Measurements from ENCODE around the gene FBXL7.

FBXL7 gene

DNA sequence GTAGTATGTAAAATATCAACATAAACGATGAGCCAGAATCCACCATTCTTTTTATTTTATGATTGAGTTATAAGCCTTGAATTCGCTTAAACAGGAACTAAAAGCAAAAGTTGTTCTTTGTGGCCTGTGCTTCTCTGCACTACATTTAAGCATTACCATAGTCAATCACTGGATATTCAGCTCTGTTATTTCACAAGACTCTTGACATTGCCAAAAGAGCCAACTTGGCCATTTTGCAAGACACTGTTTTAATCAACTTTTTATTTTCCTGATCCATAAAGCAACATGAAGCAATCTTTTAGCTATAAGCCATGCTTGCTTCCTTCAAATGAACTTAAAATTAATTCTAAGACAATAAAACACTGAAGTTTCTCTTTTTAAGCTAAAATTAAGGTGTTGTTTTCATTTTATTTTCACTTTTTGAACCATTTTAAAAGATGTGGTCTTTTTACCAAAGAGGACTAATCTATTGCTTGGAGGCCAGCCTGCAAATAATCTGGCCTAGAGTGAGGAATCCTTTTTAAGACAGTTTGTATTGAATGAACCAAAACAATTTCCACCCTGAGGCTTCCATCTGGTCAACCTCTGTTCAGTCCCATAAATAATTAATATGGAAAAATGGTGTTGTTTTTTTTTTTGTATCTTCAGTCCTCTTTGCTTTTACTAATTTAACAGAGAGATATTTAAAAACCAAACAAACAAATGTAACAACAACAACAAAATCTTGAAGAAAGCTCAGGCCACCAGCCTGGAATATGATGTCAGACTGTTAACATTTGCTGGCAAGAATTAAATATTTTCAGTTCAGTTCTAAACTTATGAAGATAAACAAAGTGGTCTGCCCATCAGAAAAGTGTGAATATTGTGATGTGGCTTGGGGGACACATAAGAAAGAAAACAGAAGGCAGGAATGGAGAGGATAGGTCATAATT, 405.2 kb downstream of the FBXL7 start:
- DNase-seq, result no peak

DNA sequence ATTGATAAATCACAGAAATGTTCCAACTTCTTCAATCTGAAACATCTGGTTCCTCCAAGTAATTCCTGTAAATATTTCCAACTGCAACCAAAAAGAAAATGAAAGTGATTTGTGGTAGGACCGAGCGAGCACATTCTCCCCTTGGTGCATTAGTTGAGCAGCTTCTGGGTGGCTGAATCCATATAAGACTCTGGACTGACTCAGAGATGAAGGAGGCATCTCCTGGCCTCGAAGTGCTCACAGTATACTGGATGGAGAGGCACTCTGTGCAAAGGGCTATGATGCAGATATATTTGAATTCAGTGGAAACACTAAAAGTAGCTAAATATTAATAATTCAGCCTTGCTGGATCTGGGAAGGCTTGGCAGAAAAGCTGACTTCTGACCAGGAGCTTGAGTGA, 414.7 kb downstream of the FBXL7 start:
- DNase-seq, result no peak

DNA sequence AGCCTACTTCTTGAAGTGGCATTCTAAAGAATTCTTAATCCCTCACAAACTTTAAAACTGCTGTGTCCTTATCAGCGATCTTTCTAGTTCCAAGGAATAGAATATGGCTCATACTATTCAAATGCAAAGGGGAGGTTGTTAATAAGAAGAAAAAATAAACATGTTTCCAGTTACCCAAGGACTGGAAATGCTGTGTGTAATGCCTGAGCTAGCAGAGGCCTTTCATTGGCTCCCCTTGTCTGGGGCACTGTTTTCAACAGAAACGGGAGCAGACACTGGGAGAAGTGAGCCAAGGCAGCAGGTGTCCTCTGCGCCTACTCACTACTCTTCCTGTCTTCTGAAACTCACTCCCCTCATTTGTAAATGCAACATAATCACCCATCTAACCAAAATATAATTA, 426.6 kb downstream of the FBXL7 start:
- DNase-seq, result no peak

DNA sequence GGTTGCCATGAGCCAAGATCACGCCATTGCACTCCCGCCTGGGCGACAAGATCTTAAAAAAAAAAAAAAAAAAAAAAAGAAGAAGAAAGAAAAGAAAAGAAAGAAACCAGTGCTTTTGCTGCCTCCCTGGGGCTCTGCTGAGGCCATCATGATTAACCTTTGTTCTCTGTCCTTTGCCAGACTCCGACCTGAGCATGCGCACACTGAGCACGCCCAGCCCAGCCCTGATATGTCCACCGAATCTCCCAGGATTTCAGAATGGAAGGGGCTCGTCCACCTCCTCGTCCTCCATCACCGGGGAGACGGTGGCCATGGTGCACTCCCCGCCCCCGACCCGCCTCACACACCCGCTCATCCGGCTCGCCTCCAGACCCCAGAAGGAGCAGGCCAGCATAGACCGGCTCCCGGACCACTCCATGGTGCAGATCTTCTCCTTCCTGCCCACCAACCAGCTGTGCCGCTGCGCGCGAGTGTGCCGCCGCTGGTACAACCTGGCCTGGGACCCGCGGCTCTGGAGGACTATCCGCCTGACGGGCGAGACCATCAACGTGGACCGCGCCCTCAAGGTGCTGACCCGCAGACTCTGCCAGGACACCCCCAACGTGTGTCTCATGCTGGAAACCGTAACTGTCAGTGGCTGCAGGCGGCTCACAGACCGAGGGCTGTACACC, 427.9 kb downstream of the FBXL7 start:
- DNase-seq, result no peak

DNA sequence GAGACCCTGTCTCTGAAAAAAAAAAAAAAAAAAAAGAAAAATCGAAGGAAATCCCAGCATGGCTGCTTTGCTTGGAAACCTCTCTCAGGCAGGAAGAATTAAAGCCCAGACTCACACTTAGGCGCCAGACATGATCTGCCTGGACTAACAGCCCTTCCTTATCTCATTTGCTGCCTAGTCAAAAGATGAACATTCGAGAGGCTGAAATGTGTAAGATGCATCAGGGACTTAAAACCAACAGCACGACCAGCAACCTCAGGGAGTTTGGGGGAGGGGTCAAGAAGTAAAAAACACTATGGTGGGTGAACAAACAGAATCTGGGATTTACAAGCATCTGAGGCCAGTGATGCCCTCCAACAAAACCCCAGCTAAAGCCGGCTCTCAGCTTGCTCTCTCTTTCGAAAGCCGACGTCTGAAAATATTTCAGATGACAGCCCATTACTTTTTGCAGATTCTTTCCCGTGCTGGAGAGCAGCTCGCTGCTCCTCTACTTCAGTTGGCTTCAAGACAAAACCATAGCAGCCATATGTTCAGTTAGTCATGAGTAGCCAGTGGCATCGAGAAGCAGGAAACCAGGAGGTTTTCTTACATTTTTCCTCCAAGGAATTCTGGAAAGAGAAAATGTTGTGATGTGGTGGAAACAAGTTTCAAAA, 429.8 kb downstream of the FBXL7 start:
- DNase-seq, result no peak

DNA sequence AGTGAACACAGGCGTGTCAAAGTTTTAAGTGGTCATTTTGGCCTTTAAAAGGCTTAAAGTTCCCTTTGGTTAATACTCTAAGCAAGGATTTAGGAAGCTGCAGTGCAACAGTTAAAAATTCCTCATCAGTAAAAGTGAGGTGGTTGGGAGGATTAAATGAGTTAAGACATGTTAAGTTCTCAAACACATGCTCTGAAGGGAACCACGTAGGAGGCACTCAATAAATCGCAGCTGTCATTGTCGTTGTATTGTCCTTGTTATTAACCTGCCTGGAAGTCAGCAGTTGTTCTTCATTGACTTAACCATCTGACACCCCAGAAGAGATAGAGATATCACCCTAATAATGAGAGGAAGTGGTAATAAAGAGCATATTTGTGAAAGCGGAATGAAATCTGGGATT, 432.1 kb downstream of the FBXL7 start:
- no peak for DNase-seq

DNA sequence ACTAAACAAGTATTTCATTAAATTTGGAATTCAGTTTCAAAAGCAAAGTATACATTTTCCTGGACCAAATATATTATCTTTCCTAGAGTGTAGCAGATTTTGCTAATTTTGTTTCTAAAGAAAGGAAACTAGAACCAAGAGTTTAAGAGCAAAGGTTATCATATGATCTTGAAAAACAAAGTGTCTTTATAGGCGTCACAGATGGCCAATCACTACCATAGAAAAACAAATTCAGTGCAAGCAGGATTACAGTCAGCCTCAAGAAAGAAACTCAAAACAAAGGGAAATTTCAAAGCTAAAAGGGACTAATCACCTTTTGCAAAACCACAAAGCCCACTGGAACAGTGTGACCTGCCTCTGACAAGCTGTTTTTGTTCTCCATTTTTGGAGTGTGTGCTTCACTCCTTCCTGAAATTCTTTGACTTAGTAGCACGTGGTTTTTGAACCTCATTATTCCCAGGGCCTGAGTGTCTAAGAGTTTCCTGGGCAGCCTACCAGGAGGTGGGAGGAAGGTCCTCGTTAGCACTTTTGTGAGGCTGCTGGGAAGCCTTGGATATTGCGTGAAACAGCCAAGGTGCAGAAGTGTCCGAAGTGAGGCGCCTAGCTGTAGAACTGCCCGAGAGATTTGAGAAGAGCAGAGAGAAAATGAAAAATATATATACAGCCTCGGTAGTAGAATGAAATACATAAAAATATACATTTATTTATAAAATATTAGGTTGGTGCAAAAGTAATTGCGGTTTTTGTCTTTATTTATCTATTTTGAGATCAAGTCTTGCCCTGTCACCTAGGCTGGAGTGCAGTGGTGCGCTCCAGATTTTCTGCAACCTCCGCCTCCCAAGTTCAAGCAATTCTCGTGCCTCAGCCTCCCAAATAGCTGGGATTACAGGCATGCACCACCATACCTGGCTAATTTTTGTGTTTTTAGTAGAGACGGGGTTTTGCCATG, 433.6 kb downstream of the FBXL7 start:
- no peak for DNase-seq

DNA sequence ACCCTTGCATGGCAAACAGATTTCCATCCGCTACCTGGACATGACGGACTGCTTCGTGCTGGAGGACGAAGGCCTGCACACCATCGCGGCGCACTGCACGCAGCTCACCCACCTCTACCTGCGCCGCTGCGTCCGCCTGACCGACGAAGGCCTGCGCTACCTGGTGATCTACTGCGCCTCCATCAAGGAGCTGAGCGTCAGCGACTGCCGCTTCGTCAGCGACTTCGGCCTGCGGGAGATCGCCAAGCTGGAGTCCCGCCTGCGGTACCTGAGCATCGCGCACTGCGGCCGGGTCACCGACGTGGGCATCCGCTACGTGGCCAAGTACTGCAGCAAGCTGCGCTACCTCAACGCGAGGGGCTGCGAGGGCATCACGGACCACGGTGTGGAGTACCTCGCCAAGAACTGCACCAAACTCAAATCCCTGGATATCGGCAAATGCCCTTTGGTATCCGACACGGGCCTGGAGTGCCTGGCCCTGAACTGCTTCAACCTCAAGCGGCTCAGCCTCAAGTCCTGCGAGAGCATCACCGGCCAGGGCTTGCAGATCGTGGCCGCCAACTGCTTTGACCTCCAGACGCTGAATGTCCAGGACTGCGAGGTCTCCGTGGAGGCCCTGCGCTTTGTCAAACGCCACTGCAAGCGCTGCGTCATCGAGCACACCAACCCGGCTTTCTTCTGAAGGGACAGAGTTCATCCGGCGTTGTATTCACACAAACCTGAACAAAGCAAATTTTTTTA, 436.7 kb downstream of the FBXL7 start:
- no peak for DNase-seq

DNA sequence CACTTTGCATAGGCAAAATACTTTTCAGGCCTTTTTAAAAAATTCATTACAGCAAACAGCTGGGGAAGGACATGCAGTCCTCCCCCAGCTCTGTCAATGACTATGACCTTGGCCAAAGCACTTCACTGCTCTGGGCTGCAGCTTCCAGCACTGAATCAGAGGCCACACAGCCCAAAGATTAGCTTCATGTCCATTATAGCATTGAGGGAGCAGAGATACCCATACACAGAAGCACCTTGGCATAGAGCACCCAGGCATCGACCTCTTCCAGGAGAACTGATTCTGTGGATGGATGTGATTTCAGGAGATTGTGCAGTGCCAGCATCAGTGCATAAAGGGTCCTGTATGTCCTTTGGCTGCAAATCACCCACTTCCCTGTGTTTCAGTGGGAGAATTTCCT, 437.7 kb downstream of the FBXL7 start:
- no peak for DNase-seq

DNA sequence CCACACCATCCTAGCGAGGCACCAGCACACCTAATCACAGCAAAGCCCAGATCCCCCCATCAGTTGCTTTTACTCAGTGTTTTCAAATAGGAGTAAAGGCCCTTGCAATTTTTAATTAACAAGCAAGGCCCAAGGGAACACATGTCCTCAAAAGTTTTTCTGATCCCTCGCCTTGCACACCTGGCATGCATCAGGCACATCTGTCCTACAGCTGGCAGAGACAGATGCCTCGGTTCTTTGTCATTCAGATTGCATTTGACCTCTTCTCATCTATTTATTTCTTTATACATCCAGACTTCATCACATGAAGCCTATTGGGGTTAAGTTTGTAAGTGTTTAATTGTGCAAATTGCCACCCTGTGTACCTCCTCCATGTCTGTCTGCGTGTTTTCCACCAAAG, 438.2 kb downstream of the FBXL7 start:
- DNase-seq, result no peak

DNA sequence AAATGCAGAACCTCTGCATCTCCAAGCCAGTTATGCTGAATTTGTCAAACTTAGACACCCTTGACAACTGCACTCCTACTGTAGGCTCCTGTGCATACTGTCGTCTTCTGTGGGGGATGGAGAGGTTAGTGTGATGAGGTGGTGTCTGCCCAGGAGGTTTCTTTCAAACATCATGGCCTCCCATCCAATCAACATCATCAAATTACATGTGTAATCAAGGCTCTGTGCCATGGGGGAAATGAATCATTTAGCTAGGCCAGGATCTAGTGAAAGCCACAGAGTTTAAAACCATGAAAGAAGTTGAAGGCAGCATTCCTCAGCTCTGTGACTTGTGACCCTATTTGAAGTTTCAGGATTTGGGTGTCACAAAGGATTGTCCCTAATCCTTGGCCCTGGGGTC, 439.0 kb downstream of the FBXL7 start:
- DNase-seq, result no peak

DNA sequence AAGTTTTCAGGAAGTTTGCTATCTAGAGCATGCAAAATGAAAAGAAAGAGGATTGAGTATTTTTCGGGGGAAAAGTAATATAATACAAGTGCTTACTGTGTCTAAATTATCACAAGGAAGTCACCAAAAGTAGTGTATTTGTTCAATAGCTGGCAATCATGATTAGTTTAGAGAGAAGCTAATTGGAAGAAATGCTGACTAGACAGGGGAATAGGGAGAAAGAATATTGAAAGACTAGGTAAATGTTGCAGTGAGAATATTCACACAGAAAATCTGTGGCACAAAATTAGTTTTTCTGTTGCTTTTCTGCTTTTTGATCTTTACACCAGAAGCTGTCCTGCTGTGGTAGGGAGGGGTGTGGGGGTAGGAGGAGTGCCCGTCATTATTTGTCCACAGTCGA, 440.9 kb downstream of the FBXL7 start:
- no peak for DNase-seq

DNA sequence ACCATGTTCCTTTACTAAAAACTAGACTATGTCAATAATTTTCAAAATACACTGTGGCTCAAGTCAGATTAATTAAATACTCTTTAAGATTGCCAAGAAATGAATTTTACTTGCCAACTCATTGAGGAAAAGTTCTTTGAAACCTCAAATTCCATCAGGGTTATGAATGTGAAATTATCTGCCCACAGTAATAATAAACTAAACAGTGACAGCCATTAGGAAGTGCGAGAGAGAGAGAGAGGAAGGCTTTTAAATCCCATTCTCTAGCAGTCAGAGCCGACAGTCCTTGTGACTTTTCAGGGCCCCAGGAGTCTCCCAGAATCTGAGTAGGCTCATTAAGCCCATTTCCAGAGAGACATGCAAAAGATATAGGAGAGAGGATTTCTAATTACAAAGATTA, 443.5 kb downstream of the FBXL7 start:
- DNase-seq, result no peak

DNA sequence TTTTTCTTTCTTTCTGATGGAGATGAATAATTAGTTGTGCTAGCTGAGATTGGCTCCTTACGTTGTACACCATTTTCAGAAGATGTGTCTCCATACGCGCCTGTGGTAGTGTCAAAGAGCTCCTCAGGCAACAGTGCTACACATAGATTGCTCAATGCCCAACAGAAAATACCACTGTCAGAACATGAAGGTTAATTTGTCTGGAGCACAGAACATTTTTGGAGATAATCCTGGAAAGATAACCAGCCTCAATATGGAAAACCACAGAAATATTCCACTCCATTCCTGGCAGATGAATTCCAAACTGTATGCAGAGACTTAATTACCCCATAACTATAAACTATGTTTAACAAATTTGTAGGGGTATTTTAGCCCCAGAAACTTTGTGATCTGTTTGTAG, 446.0 kb downstream of the FBXL7 start:
- no peak for DNase-seq

DNA sequence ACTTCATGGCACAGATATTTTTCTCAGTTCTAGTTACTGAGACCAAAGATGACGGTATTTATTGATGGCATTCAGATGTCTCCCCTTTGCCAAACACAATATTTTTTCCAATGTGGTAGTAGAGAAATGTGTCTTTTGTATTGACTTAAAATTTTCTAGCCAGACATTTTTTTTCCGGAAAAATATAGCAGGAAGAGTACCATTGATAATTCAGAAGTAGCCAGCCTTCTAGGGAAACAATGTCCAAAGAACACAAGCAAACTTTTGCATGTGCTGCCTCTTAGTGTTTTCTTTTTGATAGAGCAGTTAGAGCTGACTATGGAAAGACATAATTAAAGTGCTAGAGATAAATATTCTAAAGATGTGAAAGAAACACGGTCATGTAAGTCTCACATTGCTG, 448.2 kb downstream of the FBXL7 start:
- no peak for DNase-seq

DNA sequence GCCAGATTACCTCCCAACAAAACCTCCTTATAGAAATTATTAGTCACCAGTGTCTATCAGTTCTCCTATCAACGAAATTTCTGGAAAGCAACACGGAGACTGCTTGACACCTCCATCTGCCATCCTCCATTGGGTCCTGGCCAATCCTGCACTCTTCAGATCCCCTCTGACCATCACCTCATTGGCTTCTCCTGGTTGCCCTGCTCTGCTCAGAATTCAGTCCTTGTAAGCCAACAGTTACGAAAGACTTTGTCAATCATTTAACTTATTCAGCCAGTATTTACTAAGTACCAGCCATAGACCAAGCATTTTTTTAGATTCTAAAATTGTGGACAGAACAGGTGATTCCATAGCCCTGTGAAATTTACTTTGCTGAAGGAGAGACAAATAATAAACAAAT, 451.1 kb downstream of the FBXL7 start:
- no peak for DNase-seq

DNA sequence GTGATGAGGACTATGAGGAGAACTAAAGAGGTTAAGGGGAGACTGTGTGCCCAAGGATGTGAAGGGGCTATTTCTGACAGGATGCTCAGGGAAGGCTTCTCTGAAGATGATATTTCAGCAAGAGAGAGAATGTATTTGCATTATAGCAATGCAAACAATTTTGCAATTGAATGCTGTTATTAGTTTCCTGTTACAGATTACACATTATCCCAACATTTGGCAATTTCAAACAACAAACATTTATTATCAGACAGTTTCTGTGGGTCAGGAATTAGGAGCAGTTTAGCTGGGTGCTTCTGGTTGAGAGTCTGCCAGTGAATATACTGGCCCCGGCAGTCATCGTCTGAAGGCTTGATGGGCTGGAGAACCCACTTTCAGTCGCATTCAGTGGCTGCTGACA, 451.6 kb downstream of the FBXL7 start:
- DNase-seq, result no peak

DNA sequence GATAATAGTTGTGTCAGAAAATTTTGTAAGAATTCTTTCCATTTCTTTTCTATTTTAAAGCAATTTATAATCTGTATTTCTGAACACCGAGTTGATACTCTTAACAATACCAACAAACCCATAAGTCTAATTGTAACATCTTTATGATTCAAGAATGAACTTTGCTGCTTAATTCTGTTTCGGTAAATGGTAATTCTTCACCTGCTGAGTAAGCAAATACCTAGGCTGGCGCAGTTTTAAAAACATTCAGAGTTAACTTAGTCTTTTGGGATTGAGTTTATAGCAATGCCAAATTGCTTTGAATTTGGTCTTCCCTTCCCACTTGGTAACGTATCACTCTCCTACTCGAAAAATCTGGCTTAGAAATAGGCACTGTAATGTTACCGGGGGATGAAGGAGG, 456.6 kb downstream of the FBXL7 start:
- DNase-seq, result no peak

DNA sequence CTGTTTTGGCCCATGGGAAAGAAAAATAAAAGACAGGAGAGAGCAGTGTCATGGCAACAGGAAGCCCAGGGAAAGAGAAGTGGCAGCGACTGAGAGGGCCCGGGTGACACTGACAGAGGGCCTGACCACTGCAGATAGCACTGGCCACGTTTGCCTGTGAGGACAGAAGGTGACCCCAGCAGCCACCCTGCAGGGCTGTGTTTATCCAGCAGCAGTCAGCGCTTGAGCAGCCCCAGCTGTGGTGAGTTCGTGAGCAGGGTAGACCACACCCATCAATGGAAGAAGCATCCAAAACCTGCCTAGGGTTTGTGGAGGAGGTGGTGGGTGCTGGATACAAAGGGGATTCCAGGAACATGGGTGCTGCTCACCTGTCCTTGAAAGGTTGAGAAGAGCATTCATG, 457.1 kb downstream of the FBXL7 start:
- DNase-seq, result no peak

DNA sequence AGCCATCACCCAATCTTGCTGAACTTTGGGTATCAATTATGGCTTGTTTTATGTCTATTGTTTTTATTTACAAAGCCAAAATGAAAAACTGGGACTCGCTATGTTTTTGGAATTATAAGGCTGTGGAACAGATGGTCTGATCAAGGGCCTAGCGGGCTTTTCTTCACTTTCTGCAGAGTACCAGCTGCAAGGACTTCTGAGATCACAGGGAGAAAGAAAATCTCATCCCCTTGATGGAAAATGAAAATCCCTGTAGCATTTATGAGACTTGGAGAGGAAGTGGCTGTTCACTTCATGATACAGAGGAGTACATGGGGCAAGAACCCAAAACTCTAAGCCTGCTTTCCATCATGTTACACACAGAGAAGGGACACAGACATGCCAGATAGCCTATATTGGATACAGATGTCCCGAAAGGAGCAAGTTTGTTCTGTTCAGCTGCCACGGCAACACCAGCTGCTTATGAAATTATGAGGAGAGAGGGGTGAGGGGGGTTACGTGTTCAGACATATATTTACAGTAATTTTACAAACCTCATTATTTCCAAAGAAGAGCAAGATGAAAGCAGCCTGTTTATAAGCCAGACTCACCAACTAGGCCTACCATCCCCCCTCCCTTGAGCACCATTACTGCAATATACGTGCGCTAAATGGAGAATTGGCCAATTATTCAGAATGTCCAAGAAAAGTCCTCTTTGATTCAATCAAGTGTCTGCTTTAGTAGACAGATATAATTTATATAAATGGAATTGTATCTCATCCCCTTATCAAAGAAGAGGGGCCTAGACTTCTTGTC, 459.6 kb downstream of the FBXL7 start:
- no peak for DNase-seq

DNA sequence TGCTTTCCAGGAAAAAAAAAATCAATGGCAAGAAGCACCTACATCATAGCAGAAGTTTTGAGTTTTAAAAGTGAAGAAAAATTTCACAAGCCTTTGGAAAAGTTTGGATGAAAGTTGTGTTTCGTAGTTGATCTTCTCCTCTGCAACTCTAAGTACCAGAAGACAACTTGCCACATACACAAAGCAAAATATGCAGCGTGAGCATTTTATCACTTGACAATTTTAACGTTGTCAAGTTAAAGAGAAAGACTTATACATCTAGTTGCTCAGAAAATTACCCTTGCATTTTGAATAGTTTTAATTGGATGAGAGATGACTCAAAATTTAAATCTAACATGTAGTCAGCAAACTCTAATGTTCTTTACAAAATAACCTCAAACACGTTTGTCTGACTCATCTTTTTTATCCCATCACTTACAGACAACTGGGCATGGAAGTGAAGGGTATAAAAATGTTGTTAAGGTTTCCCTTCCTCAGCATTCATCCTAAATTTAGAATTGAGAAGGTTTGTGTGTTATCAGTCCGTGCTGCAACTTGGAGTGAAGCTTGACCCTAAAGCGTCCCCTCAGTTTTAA, 466.2 kb downstream of the FBXL7 start:
- DNase-seq, result no peak

Data from stimulated activated CD8-positive, alpha-beta memory T cell treated with anti-CD3 and anti-CD28 coated beads, Interleukin-4, amount 100 ng/mL, for 48 hours (primary cell).